ENCODE data around the gene FLYWCH1. TPM values are rescaled to one million over a fixed set of nuclear protein-coding genes. Genes with fewer than 3 reads are reported as not detected.

Gene FLYWCH1
- total and polyA plus RNA-seq, 9 of the 15 experiments (the other 6 are each of a cell fraction or from before 2014, with no cell fraction given) = 0.18 to 33.6 (median 11.3) TPM

- TF ChIP-seq CBFA2T2 (conservative IDR thresholded peaks at IDR 0.05) (no peak), PHF20 (IDR thresholded peaks at IDR 0.05; ENCODE audit: partially characterized antibody) (no peak), PPARD (CRISPR knock-in tag; IDR thresholded peaks at IDR 0.05) (no peak), HDAC2 (IDR thresholded peaks at IDR 0.05) (peak; percentile 24; the same call in 1 of the 2 replicates), NUFIP1 (IDR thresholded peaks at IDR 0.05; ENCODE audit: partially characterized antibody) (no peak), SRF (CRISPR knock-in tag; IDR thresholded peaks at IDR 0.05) (0 out of 4 replicates have a peak, but pooled peaks of 1 of the 2 experiments have one; percentile 9), PML (IDR thresholded peaks at IDR 0.05; ENCODE audit: low read length) (peak; percentile 2; the same call in 1 of the 2 replicates), CHD4 (IDR thresholded peaks at IDR 0.05; ENCODE audit: insufficient read depth, insufficient replicate concordance, low read depth, low read length, poor library complexity, severe bottlenecking) (peak; percentile 25), SUPT5H (IDR thresholded peaks at IDR 0.05) (peak; percentile 69), GTF2E2 (tag; IDR thresholded peaks at IDR 0.05) (no peak), ADNP (tag; IDR thresholded peaks at IDR 0.05) (peak; percentile 87), TRIM24 (IDR thresholded peaks at IDR 0.05) (peak; percentile 74 to 75), POLR2AphosphoS5 (IDR thresholded peaks at IDR 0.05; ENCODE audit: control insufficient read depth, insufficient read depth, low read depth, low read length) (peak; percentile 35; the same call in 1 of the 2 replicates), RAD21 (CRISPR knock-in tag; conservative IDR thresholded peaks at IDR 0.05 in 1 of 2, IDR thresholded peaks at IDR 0.05 in 1 of 2) (0 out of 4 replicates have a peak, but pooled peaks of 1 of the 2 experiments have one; percentile 1), KLF16 (IDR thresholded peaks at IDR 0.05) (peak; percentile 6; the same call in 1 of the 2 replicates), GATA2 (CRISPR knock-in tag; IDR thresholded peaks at IDR 0.05) (peak; percentile 19; the same call in 1 of the 2 replicates), CBX8 (IDR thresholded peaks at IDR 0.05; ENCODE audit: borderline replicate concordance, extremely low read depth, low read depth, low read length, poor library complexity, severe bottlenecking) (no peak), SOX6 (IDR thresholded peaks at IDR 0.05) (peak; percentile 65), ZSCAN29 (IDR thresholded peaks at IDR 0.05) (0 out of 2 replicates have a peak, but pooled peaks have one; percentile 15), NKRF (IDR thresholded peaks at IDR 0.05; ENCODE audit: borderline replicate concordance) (0 out of 2 replicates have a peak, but pooled peaks have one; percentile 2), ETV1 (tag; conservative IDR thresholded peaks at IDR 0.05; ENCODE audit: low read depth) (peak; percentile 88), ZNF384 (IDR thresholded peaks at IDR 0.05; ENCODE audit: low read depth, low read length) (peak; percentile 88), DIDO1 (tag; IDR thresholded peaks at IDR 0.05; ENCODE audit: low read depth) (no peak), GABPA (tag; conservative IDR thresholded peaks at IDR 0.05; ENCODE audit: low read depth) (peak; percentile 84), ID3 (CRISPR knock-in tag; IDR thresholded peaks at IDR 0.05) (no peak), ID3 (tag; IDR thresholded peaks at IDR 0.05) (peak; percentile 12; the same call in 1 of the 2 replicates)
Observed at GRCh38 chr16:2981177-2981898, 69.6 kb downstream of the FLYWCH1 start (continued).

Data from K562 (cell line).